Smooth muscle cell (in vitro differentiated cells): ENCODE measurements around the gene SAMD13. TPM values are rescaled to one million over a fixed set of nuclear protein-coding genes. Genes with fewer than 3 reads are reported as not detected.

Experiments used
- DNase-seq: peaks from one replicate; lab custom pipeline; 2025; ENCODE audit not compliant: unreplicated experiment; lab: John Stamatoyannopoulos, UW
- H2AFZ ChIP-seq: fragments of 200-600 bp; sonication (generic); 2 replicates; pipeline ENCODE4 v1.6.0; 2016; ENCODE audit warnings: antibody characterized with exemption, low read depth, mild to moderate bottlenecking
- H3F3A ChIP-seq: fragments of 200-600 bp; sonication (generic); 2 replicates; pipeline ENCODE4 v1.6.0; 2017; ENCODE audit warnings: antibody characterized with exemption, low read depth
- H3K27ac ChIP-seq: fragments of 200-600 bp; sonication (generic); 2 replicates; pipeline ENCODE4 v1.5.1; 2016; ENCODE audit warnings: low read depth, mild to moderate bottlenecking
- H3K27me3 ChIP-seq: fragments of 200-600 bp; sonication (generic); 2 replicates; pipeline ENCODE4 v1.6.1; 2016; ENCODE audit warnings: low read depth, mild to moderate bottlenecking
- H3K36me3 ChIP-seq: fragments of 200-600 bp; sonication (generic); 2 replicates; pipeline ENCODE4 v1.5.1; 2016; ENCODE audit warnings: low read depth
- H3K4me1 ChIP-seq: fragments of 200-600 bp; sonication (generic); 2 replicates; pipeline ENCODE4 v1.5.1; 2016; ENCODE audit warnings: low read depth
- H3K4me2 ChIP-seq: fragments of 200-600 bp; sonication (generic); 2 replicates; pipeline ENCODE4 v1.6.0; 2016; ENCODE audit warnings: mild to moderate bottlenecking
- H3K4me3 ChIP-seq: fragments of 200-600 bp; sonication (generic); 2 replicates; pipeline ENCODE4 v1.5.1; 2016; ENCODE audit warnings: mild to moderate bottlenecking
- H3K79me2 ChIP-seq: fragments of 200-600 bp; sonication (generic); 2 replicates; pipeline ENCODE4 v1.6.0; 2016; ENCODE audit warnings: low read depth, mild to moderate bottlenecking
- H3K9ac ChIP-seq: fragments of 200-600 bp; sonication (generic); 2 replicates; pipeline ENCODE4 v1.6.0; 2016; ENCODE audit warnings: low read depth
- H3K9me3 ChIP-seq: fragments of 200-600 bp; sonication (generic); replicated peaks from 2 replicates; pipeline ENCODE4 v1.5.1; 2016; ENCODE audit warnings: low read depth
- H4K20me1 ChIP-seq: fragments of 200-600 bp; sonication (generic); 2 replicates; pipeline ENCODE4 v1.6.0; 2016; ENCODE audit warnings: low read depth
- CTCF ChIP-seq: fragments of 200-600 bp; sonication (generic); IDR thresholded peaks from 2 replicates; pipeline ENCODE4 v1.5.1; 2017; ENCODE audit warnings: borderline replicate concordance, mild to moderate bottlenecking, antibody characterized with exemption; ENCODE audit not compliant: insufficient read depth, poor library complexity, severe bottlenecking
- WGBS: methylation state at CpG from one replicate; pipeline ENCODE4 v1.1.7; 2016; ENCODE audit warnings: low lambda C conversion rate; 5-methylcytosine and 5-hydroxymethylcytosine counted together
- polyA plus RNA-seq: library from polyadenylated mRNA; unstranded; fragments of >200 nt; fragmentation: Nextera tagmentation; extraction: Ambion mirVana; gene quantifications from 2 replicates; pipeline ENCODE4 v1.2.1, GENCODE V29; 2016
- total RNA-seq: library from RNA; depleted of rRNA; stranded (reverse); fragments of >200 nt; gene quantifications from 2 replicates; pipeline ENCODE4 v1.2.3, GENCODE V29; 2014

The SAMD13 gene
- total and polyA plus RNA-seq, 2 experiments from 2014 or later: 0.66 to 2.7 TPM

- H4K20me1 ChIP-seq: no peaks in the 10 kb centered on the region
- H2AFZ ChIP-seq: no peak overlapping the region
- H3K9me3 ChIP-seq: no peaks in the 10 kb centered on the region
- TF ChIP-seq CTCF: no peak
- no peaks in the 10 kb centered on the region for H3F3A ChIP-seq
- 86% methylated on average over 2 of the region's 2 CpGs for WGBS
- no peak overlapping the region for H3K4me2 ChIP-seq
- H3K4me1 ChIP-seq: no peaks in the 10 kb centered on the region
- no peak overlapping the region for H3K4me3 ChIP-seq
- no peaks in the 10 kb centered on the region for H3K79me2 ChIP-seq
- H3K9ac ChIP-seq: no peak overlapping the region
- no peak overlapping the region for H3K27ac ChIP-seq
- no peaks in the 10 kb centered on the region for H3K36me3 ChIP-seq
- DNase-seq: no peak
- H3K27me3 ChIP-seq: no peaks in the 10 kb centered on the region
Observed at GRCh38 chr1:84311296-84311695, 9.8 kb downstream of the SAMD13 start.

- Histone ChIP-seq H3K36me3 (no peaks in the 10 kb centered on the region), H3K4me3 (no peak overlapping the region), H3K27ac (no peak overlapping the region), H3K27me3 (no peaks in the 10 kb centered on the region), H4K20me1 (no peaks in the 10 kb centered on the region), H3K9me3 (no peaks in the 10 kb centered on the region), H2AFZ (no peak overlapping the region), H3K4me1 (no peaks in the 10 kb centered on the region), H3K9ac (no peak overlapping the region), H3F3A (no peaks in the 10 kb centered on the region), H3K4me2 (no peak overlapping the region), H3K79me2 (no peaks in the 10 kb centered on the region)
- 50% methylated on average over 1 of the region's 1 CpG for WGBS
- no peak for TF ChIP-seq CTCF
- no peak for DNase-seq
Observed at GRCh38 chr1:84319662-84320061, 18.2 kb downstream of the SAMD13 start.

GRCh38 chr1:84327830-84328229, 26.3 kb downstream of the SAMD13 start:
- Histone ChIP-seq H3K27me3 (no peaks in the 10 kb centered on the region), H4K20me1 (no peaks in the 10 kb centered on the region), H3K4me1 (no peaks in the 10 kb centered on the region), H3K79me2 (no peaks in the 10 kb centered on the region), H3K4me2 (no peak overlapping the region), H3K9ac (no peak overlapping the region), H3F3A (no peaks in the 10 kb centered on the region), H3K9me3 (no peaks in the 10 kb centered on the region), H3K36me3 (no peaks in the 10 kb centered on the region), H3K4me3 (no peak overlapping the region), H3K27ac (no peak overlapping the region), H2AFZ (no peak overlapping the region)
- no peak for DNase-seq
- no peak for TF ChIP-seq CTCF
- 94% methylated on average over 3 of the region's 3 CpGs for WGBS

- H2AFZ ChIP-seq: no peak overlapping the region
- H3K4me1 ChIP-seq: no peaks in the 10 kb centered on the region
- no peaks in the 10 kb centered on the region for H4K20me1 ChIP-seq
- no peak for TF ChIP-seq CTCF
- H3K36me3 ChIP-seq: no peaks in the 10 kb centered on the region
- H3K9ac ChIP-seq: no peak overlapping the region
- H3K9me3 ChIP-seq: no peaks in the 10 kb centered on the region
- H3K27me3 ChIP-seq: no peaks in the 10 kb centered on the region
- H3K27ac ChIP-seq: no peak overlapping the region
- H3K79me2 ChIP-seq: no peaks in the 10 kb centered on the region
- no peak overlapping the region for H3K4me3 ChIP-seq
- 96% methylated on average over 2 of the region's 2 CpGs for WGBS
- no peak for DNase-seq
- H3K4me2 ChIP-seq: no peak overlapping the region
- no peaks in the 10 kb centered on the region for H3F3A ChIP-seq
Observed at GRCh38 chr1:84330125-84330984, 28.8 kb downstream of the SAMD13 start.
